Stimulated activated CD4-positive, alpha-beta T cell treated with anti-CD3 and anti-CD28 coated beads, Interleukin-15, amount 100 ng/mL, for 48 hours (primary cell): ENCODE results near the gene ASCC1.
"Not testable (repeated sequence)": the region's sequence is repeated elsewhere in the genome, so short reads cannot be mapped to it uniquely, and the experiment has no call there.

Source experiments
- DNase-seq, 2 donors: peaks; one replicate each; pipeline ENCODE4 v3.0.0-alpha.2; 2020; ENCODE audit warnings: low read depth in 2 of 2

Gene ASCC1

GRCh38 chr10:72219235-72219814 is 3.2 kb upstream of the ASCC1 start:
- DNase-seq = no peak

DNA sequence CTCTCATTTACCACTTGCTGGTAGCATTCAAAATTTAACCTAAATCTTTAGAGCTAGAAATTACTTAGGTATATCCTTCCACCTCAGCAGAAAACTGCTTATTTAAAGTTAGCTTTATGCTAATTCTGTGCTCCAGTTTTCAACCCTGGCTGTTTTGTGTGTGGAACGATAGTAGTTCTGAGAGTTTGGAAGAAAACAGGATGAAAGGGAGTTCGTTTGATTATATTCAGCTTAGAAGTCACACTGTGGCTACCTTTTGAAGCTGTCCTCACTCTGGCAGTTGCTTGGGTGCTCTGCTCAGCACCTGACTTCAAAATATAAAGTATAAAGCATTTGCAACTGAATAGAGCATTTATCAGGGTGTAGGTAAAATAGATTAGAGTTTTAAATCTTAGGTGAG is 2.6 kb upstream of the ASCC1 start:
- DNase-seq = no peak

- no peak for DNase-seq
Measured at GRCh38 chr10:72218325-72218724, 2.2 kb upstream of the ASCC1 start.

- not testable (repeated sequence) for DNase-seq
Measured at GRCh38 chr10:72211832-72212231, 4.2 kb downstream of the ASCC1 start.

- DNase-seq = not testable (repeated sequence)
Measured at GRCh38 chr10:72211381-72211780, 4.7 kb downstream of the ASCC1 start.

DNA sequence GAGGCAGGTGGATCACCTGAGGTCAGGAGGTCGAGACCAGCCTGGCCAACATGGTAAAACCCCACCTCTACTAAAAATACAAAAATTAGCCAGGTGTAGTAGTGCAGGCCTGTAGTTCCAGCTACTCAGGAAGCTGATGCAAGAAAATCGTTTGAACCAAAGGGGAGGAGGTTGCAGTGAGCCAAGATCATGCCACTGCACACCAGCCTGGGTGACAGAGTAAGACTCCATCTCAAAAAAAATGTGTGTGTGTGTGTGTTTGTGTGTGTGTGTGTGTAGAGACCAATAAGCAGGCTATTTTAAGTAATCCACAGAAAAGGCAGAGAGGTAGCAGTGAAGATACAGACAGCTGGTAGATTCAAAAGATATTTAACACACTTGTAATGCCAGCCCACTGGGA is 7.5 kb downstream of the ASCC1 start:
- not testable (repeated sequence) for DNase-seq

DNA sequence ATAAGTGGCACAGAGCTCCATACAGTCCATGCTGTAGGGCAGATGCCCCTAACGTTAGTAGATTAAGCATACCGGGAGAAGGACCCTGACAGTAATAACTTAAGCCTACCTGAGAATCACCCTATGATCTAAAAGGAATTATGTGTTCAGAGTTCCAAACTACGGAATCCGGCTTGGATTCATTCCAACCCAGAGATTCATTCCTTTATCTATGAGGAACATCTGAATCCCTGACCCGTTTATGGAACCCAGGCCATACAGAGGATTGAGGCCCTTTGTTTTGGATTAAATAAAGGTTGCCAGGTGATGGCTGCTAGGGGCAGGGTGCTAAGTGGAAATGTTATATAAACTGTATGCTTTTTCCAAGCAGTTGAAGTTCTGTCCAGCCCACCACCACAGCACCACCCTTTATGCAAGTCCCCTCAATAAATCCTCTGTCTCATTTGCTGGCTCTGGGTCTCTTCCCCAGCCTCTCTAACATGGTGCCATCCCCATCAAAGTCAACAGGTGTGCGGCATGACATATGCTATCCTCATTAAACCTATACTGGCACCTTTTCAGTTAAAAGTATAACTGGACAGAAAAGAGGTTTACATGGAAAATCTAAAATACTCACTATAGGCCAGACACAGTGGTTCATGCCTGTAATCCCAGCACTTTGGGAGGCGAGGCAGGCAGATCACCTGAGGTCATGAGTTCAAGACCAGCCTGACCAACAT is 9.4 kb downstream of the ASCC1 start:
- DNase-seq = no peak

DNA sequence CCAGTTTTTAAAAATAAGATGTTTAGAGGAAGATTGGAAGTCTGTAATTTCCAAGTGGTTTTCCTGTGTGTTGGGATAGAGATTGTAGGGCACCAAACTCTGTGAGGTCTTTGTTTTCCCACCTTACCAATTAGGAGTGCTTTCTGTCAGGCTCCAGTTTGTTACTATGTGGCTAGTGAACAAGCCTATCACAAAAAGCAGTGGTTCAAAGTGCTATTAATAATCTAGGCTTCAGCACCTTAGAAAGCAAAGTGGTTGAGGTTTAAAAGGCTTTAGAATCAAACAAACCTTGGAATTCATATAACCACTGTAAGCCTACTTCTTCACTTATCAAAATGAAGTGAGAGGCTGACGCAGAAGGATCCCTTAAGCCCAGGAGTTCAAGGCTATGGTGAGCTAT is 11.4 kb downstream of the ASCC1 start:
- DNase-seq = no peak

DNA sequence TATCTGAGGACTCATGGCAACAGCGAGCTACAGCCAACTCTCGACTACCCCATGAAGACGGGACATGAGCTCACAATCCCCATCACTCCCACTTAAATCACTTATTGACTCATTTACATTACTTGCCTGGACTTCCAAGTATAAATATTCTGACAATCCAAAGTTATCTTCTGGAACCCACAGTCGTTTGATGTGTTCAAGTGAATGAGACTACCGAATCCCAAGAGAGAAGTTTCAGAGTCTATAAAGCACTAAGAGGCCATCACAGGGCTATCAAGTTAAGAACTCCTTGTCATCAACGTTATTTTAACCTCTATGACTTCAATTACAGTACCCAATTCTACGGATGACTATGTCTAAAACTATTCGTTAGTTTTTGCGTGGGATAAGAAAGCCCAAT is 11.8 kb downstream of the ASCC1 start:
- DNase-seq = no peak

DNA sequence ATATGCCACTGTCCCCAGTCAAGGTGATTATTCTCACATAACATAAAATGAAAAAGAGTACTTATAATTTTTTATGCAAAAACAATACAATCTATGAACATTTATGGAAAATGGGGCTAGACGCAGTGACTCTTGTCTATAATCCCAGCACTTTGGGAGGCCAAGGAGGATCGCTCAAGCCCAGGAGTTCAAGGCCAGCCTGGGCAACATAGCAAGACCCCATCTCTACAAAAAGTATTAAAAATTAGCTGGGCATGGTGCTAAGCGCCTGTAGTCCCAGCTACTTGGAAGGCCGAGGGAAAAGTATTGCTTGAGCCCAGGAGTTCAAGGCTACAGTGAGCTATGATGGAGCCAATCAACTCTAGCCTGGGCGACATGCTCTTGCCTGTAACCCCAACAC is 14.8 kb downstream of the ASCC1 start:
- DNase-seq = no peak

DNA sequence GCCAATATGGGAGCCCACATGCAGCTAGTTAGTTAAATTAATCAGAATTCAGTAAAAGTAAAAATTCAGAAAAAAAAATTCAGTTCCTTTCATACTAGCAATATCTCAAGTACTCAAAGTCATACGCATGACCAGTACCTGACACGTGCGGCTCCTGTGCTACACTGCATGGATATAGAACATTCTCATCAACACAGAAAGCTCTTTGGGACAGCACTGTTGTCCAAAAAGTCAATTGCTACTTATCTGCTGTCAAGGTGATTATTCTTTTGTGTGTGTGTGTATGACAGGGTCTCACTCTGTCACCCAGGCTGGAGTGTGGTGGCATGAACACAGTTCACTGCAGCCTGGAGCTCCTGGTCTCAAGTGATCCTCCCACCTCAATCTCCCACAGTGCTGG is 15.2 kb downstream of the ASCC1 start:
- DNase-seq = no peak

DNA sequence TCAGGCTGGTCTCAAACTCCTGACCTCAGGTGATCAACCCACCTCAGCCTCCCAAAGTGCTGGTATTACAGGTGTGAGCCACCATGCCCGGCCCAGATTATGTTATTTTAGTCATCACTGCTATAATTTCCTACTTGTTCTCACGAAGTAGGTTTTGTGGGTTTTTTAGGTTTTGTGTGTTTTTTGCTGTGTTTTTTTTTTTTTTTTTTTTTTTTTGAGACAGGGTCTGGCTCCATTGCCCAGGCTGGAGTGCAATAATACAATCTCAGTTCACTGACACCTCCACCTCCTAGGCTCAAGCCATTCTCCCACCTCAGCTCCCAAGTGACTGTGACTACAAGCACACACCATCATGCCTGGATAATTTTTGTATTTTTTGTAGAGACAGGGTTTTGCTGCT is 21.1 kb downstream of the ASCC1 start:
- no peak for DNase-seq

- DNase-seq = no peak
Measured at GRCh38 chr10:72186982-72187330, 29.1 kb downstream of the ASCC1 start.

- no peak for DNase-seq
Measured at GRCh38 chr10:72186258-72186981, 29.7 kb downstream of the ASCC1 start.

DNA sequence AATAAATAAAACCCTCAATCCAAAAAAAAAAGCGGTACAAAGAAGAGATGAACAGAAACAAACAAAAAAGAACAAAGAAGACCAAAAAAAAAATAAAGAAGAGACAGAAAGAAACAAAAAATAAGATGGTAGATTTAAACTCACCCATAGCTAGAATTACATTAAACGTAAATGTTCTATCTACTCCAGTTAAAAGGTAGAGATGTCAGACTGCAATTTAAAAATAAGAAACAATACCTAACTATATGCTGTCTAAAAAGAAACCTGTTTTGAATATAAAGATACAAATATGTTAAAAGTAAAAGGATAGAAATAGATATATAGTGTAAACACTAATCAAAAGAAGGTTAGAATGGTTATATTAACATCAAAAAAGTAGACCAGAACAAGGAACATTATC is 31.9 kb downstream of the ASCC1 start:
- DNase-seq = no peak

DNA sequence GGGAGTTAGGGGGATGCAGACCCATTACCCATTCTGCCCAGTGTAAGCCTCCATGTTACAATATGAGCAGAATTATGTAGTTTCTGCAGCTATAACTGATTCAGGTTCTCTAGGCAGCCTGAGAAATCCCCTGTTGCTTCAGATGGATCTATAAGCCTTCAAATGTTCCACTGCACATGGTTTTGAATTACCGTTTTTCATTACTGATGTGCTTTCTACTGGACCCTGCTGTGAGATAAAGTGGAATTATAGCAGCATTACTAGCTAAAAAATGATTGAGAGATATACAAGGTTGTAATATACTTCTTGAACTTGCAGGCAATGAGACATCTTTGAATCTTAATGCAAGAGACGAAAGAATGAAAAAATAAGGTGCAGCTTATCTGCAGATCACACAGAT is 38.6 kb downstream of the ASCC1 start:
- DNase-seq = no peak

DNA sequence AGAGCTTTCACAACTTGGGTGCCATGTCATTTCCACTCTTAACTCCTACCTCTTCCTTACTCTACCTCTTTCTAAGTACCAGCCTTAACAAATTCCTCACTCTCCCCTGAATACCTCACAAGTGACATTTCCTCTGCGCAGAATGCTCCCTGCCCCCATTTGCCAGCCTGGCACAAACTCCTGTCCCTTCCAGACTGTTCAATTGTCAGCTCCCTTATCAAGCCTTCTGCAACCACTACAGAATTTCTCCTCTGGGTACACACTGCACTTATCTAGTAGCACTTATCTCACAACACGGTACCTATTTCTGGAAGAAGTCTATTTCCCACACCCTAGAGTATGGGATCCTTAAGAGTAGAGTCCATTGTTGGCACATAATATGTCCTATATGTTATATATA is 39.4 kb downstream of the ASCC1 start:
- no peak for DNase-seq

- no peak for DNase-seq
Measured at GRCh38 chr10:72175149-72175548, 40.9 kb downstream of the ASCC1 start.

GRCh38 chr10:72174297-72174662 is 41.8 kb downstream of the ASCC1 start:
- no peak for DNase-seq

GRCh38 chr10:72173619-72174296 is 42.3 kb downstream of the ASCC1 start:
- DNase-seq = no peak

GRCh38 chr10:72173262-72173618 is 42.8 kb downstream of the ASCC1 start:
- DNase-seq = no peak

DNA sequence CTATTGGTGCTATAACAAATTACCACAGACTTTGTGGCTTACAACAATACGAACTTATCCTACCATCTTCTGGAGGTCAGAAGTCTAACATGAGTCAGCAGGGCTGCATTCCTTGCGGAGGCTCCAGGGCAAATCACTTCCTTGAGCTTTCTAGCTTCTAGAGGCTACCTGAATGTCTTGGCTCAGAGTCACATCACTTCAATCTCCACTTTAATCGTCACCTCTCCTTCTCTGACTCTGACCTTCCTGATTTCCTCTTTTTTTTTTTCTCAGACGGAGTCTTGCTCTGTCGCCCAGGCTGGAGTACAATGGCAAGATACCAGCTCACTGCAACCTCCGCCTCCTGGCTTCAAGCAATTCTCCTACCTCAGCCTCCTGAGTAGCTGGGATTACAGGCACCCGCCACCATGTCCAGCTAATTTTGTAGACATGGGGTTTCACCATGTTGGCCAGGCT is 44.9 kb downstream of the ASCC1 start:
- DNase-seq = no peak

GRCh38 chr10:72170733-72171132 is 45.3 kb downstream of the ASCC1 start:
- no peak for DNase-seq
